Mesothelial cell of epicardium (in vitro differentiated cells): ENCODE data around the gene TTN. TPM values are rescaled to one million over a fixed set of nuclear protein-coding genes. Genes with fewer than 3 reads are reported as not detected.

Experiments
- DNase-seq, 2 experiments: peaks; one replicate each; pipeline ENCODE4 v3.0.0; 2021; ENCODE audit warnings: low spot score in 2 of 2; ENCODE audit not compliant: unreplicated experiment in 2 of 2
- H3K27ac Mint-ChIP-seq: 2 replicates; pipeline ENCODE4 v1.8.0; 2021; ENCODE audit warnings: mixed read lengths
- H3K27me3 Mint-ChIP-seq: 2 replicates; pipeline ENCODE4 v1.8.0; 2021; ENCODE audit warnings: low read depth, mixed read lengths
- H3K36me3 Mint-ChIP-seq: 2 replicates; pipeline ENCODE4 v1.8.0; 2021; ENCODE audit warnings: mixed read lengths
- H3K4me1 Mint-ChIP-seq: 2 replicates; pipeline ENCODE4 v1.8.0; 2021; ENCODE audit warnings: mixed read lengths
- H3K4me3 Mint-ChIP-seq: 2 replicates; pipeline ENCODE4 v1.8.0; 2021; ENCODE audit warnings: mild to moderate bottlenecking, moderate library complexity, mixed read lengths
- H3K9me3 Mint-ChIP-seq: 2 replicates; pipeline ENCODE4 v1.8.0; 2021; ENCODE audit warnings: mixed read lengths
- total RNA-seq: library from RNA; stranded (reverse); gene quantifications from 3 replicates; pipeline ENCODE4 v1.2.1, GENCODE V29; 2021
- TF ChIP-seq, protein P1 (sequence below): fragments of 200-600 bp; sonication (generic); IDR thresholded peaks from one replicate; pipeline ENCODE4 v1.5.0; 2021; ENCODE audit warnings: antibody characterized with exemption; ENCODE audit not compliant: unreplicated experiment

TTN gene
- total RNA-seq, 1 donor from 2014 or later = 1.2 TPM

DNA sequence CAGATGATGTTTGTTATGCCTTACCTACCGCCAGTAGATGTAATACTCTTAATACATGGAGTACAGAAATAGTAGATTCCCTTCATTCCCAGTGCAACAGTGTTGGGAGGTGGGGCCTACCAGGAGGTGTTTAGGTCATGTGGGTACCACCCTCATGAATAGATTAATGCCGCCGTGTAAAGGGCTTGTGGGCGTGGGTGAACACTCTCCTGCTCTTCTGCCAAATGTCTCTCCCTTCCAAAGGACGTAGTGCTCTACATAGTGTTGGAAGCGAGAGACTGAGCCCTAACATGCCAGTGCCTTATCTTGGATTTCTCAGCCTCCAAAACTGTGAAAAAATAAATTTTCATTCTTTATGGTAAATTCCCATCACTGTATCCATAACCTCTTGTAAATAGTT lies 296.8 kb downstream of the TTN start:
- Mint-ChIP-seq H3K36me3 (peaks cover 17% of the 10 kb centered on the region), H3K27me3 (no peaks in the 10 kb centered on the region), H3K27ac (no peak overlapping the region), H3K4me1 (no peaks in the 10 kb centered on the region), H3K9me3 (no peaks in the 10 kb centered on the region), H3K4me3 (no peak overlapping the region)
- TF ChIP-seq, protein P1, sequence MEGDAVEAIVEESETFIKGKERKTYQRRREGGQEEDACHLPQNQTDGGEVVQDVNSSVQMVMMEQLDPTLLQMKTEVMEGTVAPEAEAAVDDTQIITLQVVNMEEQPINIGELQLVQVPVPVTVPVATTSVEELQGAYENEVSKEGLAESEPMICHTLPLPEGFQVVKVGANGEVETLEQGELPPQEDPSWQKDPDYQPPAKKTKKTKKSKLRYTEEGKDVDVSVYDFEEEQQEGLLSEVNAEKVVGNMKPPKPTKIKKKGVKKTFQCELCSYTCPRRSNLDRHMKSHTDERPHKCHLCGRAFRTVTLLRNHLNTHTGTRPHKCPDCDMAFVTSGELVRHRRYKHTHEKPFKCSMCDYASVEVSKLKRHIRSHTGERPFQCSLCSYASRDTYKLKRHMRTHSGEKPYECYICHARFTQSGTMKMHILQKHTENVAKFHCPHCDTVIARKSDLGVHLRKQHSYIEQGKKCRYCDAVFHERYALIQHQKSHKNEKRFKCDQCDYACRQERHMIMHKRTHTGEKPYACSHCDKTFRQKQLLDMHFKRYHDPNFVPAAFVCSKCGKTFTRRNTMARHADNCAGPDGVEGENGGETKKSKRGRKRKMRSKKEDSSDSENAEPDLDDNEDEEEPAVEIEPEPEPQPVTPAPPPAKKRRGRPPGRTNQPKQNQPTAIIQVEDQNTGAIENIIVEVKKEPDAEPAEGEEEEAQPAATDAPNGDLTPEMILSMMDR = no peak
- DNase-seq = no peak

DNA sequence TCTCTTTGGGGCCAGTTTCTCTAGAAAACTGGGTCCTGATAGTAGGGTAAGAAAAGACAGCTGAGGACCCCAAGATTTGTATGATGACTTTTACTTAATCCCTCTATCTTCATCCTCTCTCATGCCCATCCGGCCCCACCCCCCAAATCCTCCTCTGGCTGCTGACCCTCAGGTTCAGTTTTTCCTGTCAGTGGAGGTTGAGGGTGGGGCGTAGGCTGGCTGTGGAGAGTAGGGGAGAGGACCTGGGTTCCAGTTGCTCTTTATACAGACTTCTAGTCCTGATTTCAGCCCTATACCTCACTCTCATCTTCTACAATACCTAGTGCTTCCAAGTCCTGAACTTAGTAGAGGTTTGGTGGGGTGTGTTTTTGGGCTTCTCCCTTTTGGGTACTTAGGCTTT lies 298.6 kb downstream of the TTN start:
- Mint-ChIP-seq H3K36me3 (peaks cover 19% of the 10 kb centered on the region), H3K27me3 (no peaks in the 10 kb centered on the region), H3K27ac (no peak overlapping the region), H3K9me3 (no peaks in the 10 kb centered on the region), H3K4me1 (no peaks in the 10 kb centered on the region), H3K4me3 (no peak overlapping the region)
- no peak for DNase-seq
- TF ChIP-seq, protein P1 = no peak

DNA sequence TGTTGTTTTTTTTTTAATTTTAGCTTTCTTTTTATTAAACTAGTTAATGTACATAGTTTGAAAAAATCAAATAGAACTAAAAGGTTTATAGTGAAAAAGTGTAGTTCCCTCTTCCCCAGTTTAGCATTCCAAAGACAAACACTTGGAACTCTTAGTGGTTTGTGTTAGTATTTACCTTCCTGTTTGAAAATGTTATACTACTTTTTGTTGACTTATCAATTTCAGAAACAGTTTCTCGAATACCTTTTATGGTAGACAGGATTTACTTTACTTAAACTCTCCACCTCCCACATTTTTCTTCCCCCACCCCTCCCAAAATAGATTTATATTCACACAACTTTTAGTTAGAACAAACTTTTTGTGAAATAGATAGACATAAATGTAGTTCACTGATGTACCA lies 300.3 kb downstream of the TTN start:
- DNase-seq = no peak
- Mint-ChIP-seq H3K36me3 (peaks cover 18% of the 10 kb centered on the region), H3K9me3 (no peaks in the 10 kb centered on the region), H3K27me3 (no peaks in the 10 kb centered on the region), H3K4me1 (no peaks in the 10 kb centered on the region), H3K4me3 (no peak overlapping the region), H3K27ac (no peak overlapping the region)
- TF ChIP-seq, protein P1 = no peak

DNA sequence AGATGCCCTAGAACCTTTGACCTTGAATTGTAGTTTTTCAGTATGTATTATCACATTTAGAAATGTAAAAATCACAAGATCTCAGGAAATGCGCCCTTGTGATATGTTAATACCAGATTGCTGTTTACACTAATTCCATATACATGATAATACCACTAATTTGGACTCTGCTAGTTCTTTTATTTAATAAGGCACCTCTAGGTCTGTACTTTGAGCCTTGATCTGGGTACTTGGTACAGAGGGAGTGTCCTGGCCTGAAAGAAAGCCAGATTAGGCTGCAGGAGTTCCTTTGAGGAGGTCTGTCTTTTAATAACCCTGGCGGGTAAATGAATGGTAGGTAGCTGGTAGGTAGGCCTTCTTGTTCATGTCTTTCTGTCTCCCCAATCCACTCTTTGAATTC lies 300.7 kb downstream of the TTN start:
- H3K27me3 Mint-ChIP-seq = no peaks in the 10 kb centered on the region
- no peak overlapping the region for H3K27ac Mint-ChIP-seq
- no peak overlapping the region for H3K4me3 Mint-ChIP-seq
- H3K36me3 Mint-ChIP-seq = peaks cover 19% of the 10 kb centered on the region
- DNase-seq = no peak
- TF ChIP-seq, protein P1 = no peak
- no peaks in the 10 kb centered on the region for H3K9me3 Mint-ChIP-seq
- H3K4me1 Mint-ChIP-seq = no peaks in the 10 kb centered on the region

DNA sequence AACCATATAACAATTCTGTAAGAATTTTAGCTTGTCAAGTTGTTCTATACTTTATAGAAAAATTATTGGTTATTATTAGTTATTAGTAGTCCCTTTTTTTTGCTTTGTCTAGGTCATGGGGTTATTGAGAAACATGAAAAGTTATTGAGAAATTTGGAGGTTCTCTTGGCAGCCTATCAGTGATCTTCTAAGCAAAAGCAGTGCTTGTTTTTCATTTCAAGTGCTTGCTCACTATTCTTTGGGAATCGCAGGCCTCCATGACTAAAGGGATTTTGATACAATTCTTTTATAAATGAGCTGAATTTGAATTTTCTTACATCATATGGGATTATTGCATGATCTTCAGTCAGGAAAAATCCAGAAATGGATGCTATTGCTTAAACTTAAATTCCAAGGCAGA lies 301.1 kb downstream of the TTN start:
- no peak for DNase-seq
- H3K4me3 Mint-ChIP-seq = no peak overlapping the region
- H3K36me3 Mint-ChIP-seq = peaks cover 19% of the 10 kb centered on the region
- H3K27me3 Mint-ChIP-seq = no peaks in the 10 kb centered on the region
- H3K9me3 Mint-ChIP-seq = no peaks in the 10 kb centered on the region
- no peaks in the 10 kb centered on the region for H3K4me1 Mint-ChIP-seq
- no peak overlapping the region for H3K27ac Mint-ChIP-seq
- TF ChIP-seq, protein P1 = no peak

DNA sequence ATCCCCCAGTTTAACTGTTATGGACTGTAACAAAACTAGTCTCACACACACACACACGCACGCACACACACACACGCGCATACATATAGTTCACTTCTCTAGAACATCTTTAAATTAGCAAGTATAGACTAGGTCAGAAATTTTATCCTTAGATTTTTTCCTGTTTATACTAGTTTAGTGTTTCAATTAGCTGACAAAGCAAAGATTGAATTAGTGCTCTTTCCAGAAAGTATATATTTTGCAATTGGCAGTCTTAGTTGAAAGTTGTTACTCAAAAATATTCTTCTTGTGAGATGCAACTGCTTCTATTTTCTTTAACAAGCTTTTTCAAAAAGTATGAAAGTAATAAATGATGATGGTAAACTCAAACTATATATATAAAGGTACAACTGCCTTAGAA lies 304.5 kb downstream of the TTN start:
- peaks cover 31% of the 10 kb centered on the region for H3K36me3 Mint-ChIP-seq
- no peaks in the 10 kb centered on the region for H3K27me3 Mint-ChIP-seq
- DNase-seq = no peak
- no peaks in the 10 kb centered on the region for H3K4me1 Mint-ChIP-seq
- H3K9me3 Mint-ChIP-seq = no peaks in the 10 kb centered on the region
- no peak overlapping the region for H3K27ac Mint-ChIP-seq
- TF ChIP-seq, protein P1 = no peak
- no peak overlapping the region for H3K4me3 Mint-ChIP-seq
